Pancreas (tissue), 10 donors: Measurements from ENCODE around the gene PRR23C. TPM values are rescaled to one million over a fixed set of nuclear protein-coding genes. Genes with fewer than 3 reads are reported as not detected.
"Not testable (repeated sequence)": the region's sequence is repeated elsewhere in the genome, so short reads cannot be mapped to it uniquely, and the experiment has no call there.

ENCODE experiments used
- ATAC-seq, 4 donors: fragments of 200-7000 bp; cut with Tn5 transposase; one replicate each; pipeline versions ENCODE4 v1.8.0 to v1.9.1; 2020; ENCODE audit warnings: mild to moderate bottlenecking in 4 of 4, moderate library complexity in 4 of 4
- DNase-seq, 6 donors: peaks; one replicate each; pipeline ENCODE4 v3.0.0-alpha.2; 2020
- FAIRE-seq: peaks from 2 replicates; lab custom pipeline; 2012; peaks lifted over from hg19 to GRCh38; lab: Jason Lieb, UNC
- H3K27ac ChIP-seq, 4 donors: fragments of 200-600 bp; sonication (generic); 1 replicate in 3 of 4; 2 replicates in 1 of 4; pipeline versions ENCODE4 v1.5.0 to v1.8.0; 2020
- H3K27me3 ChIP-seq, 4 donors: fragments of 200-600 bp; one replicate each; pipeline ENCODE4 v1.8.0; 2021
- H3K36me3 ChIP-seq, 3 donors: fragments of 200-600 bp; sonication (generic) in 1 of 3; one replicate each; pipeline versions ENCODE4 v1.5.0 to v1.8.0; 2020 to 2021
- H3K4me1 ChIP-seq, 3 donors: fragments of 200-600 bp; one replicate each; pipeline ENCODE4 v1.8.0; 2021
- H3K4me3 ChIP-seq, 4 donors: fragments of 200-600 bp; sonication (generic) in 2 of 4; one replicate each; pipeline versions ENCODE4 v1.5.0 to v1.8.0; 2020 to 2021
- H3K9me3 ChIP-seq, 4 donors: fragments of 200-600 bp; one replicate each; pipeline ENCODE4 v1.8.0; 2021
- CTCF ChIP-seq, 4 donors: fragments of 200-600 bp; sonication (generic) in 3 of 4; IDR thresholded peaks; one replicate each; pipeline versions ENCODE4 v1.5.0 to v1.8.0; 2021; ENCODE audit warnings: antibody characterized with exemption in 4 of 4
- WGBS, 2 donors: extraction: QIAGEN DNeasy Blood & Tissue Kit; methylation state at CpG; one replicate each; pipeline ENCODE4 v1.1.7; 2013; 5-methylcytosine and 5-hydroxymethylcytosine counted together
- intact Hi-C, 3 donors: fragments of 100-400 bp; cut with DNase I; formaldehyde crosslinking; loops; one replicate each; pipeline versions ENCODE4 v1.11.1 to v1.14.2; 2022
- polyA plus RNA-seq, 2 donors: library from polyadenylated mRNA; stranded (reverse); fragments of 200-250 nt; gene quantifications; one replicate each; pipeline ENCODE4 v1.2.3, GENCODE V29; 2013
- total RNA-seq, 6 donors: library from RNA; stranded (reverse); fragmentation: NEBNext Ultra II Directional in 4 of 6; extraction: Animal tissue kit (Norgen Biotek cat#: 25700) in 4 of 6; gene quantifications; one replicate each; pipeline versions ENCODE4 v1.2.1 to v1.2.4, GENCODE V29; 2021 to 2023
- donor health status: healthy with polysubstance abuse.
- donor health status: DM: no; HTN: no; CAD: no; lungs with moderate emphysema.
- donor health status: DM: no; HTN: no; CAD: no.
- donor health status: control.
- donor health status: control.
- donor health status: Bipolar disorder and iron deficiency.
- donor health status: DM: yes; HTN: yes; CAD: no.
- donor health status: DM: no; HTN: no; CAD: no.
- donor health status: DM: no; HTN: no; CAD: no.
- donor health status: DM: yes; HTN: yes; CAD: no.

The PRR23C gene
- total and polyA plus RNA-seq, 8 donors, result not detected

GRCh38 chr3:139043554-139044365 is 932 bp downstream of the PRR23C start:
- FAIRE-seq, result no peak

GRCh38 chr3:139037478-139037877 is 7.2 kb downstream of the PRR23C start:
- no peak for FAIRE-seq
- no peak for ATAC-seq
- Histone ChIP-seq H3K4me3 (no peak overlapping the region), H3K9me3 (no peaks in the 10 kb centered on the region), H3K27me3 (no peaks in the 10 kb centered on the region), H3K4me1 (no peaks in the 10 kb centered on the region), H3K36me3 (no peaks in the 10 kb centered on the region), H3K27ac (no peak overlapping the region)
- no peak for DNase-seq
- intact Hi-C loops, result no loop called here
- 85% methylated on average over 6 of the region's 6 CpGs for WGBS, 2 donors
- TF ChIP-seq CTCF (IDR thresholded peaks at IDR 0.05), result no peak

More at GRCh38 chr3:139043554-139044365, 932 bp downstream of the PRR23C start:
- no peak overlapping the region for H3K4me3 ChIP-seq
- peaks cover 0 to 3% (median 0%) of the 10 kb centered on the region in 4 donors for H3K27me3 ChIP-seq
- H3K36me3 ChIP-seq, result no peaks in the 10 kb centered on the region
- TF ChIP-seq CTCF (IDR thresholded peaks at IDR 0.05), result no peak
- no peaks in the 10 kb centered on the region for H3K9me3 ChIP-seq
- ATAC-seq, result no peak
- intact Hi-C loops, result no loop called here
- 70 to 72% methylated on average over 50 of the region's 50 CpGs for WGBS, 2 donors
- H3K4me1 ChIP-seq, result no peaks in the 10 kb centered on the region
- H3K27ac ChIP-seq, result no peak overlapping the region
- DNase-seq, result peak in 1 of 6 donors; percentile 52

GRCh38 chr3:139032326-139033002 is 12.2 kb downstream of the PRR23C start:
- intact Hi-C loops, result no loop called here

GRCh38 chr3:139030576-139030975 is 14.1 kb downstream of the PRR23C start:
- not testable (repeated sequence) for ATAC-seq

More at GRCh38 chr3:139032326-139033002, 12.2 kb downstream of the PRR23C start:
- H3K4me3 ChIP-seq, result no peak overlapping the region
- FAIRE-seq (no peak), ATAC-seq (no peak), DNase-seq (no peak)
- WGBS, 2 donors, result 71 to 78% methylated on average over 2 of the region's 2 CpGs
- no peaks in the 10 kb centered on the region for H3K36me3 ChIP-seq
- no peaks in the 10 kb centered on the region for H3K27me3 ChIP-seq
- no peaks in the 10 kb centered on the region for H3K4me1 ChIP-seq
- no peak overlapping the region for H3K27ac ChIP-seq
- no peaks in the 10 kb centered on the region for H3K9me3 ChIP-seq
- no peak for TF ChIP-seq CTCF (IDR thresholded peaks at IDR 0.05)

GRCh38 chr3:139024968-139025367 is 19.7 kb downstream of the PRR23C start:
- no peak overlapping the region for H3K4me3 ChIP-seq
- WGBS, 2 donors, result 80 to 86% methylated on average over 2 of the region's 2 CpGs
- no peaks in the 10 kb centered on the region for H3K27me3 ChIP-seq
- intact Hi-C loops, result no loop called here
- FAIRE-seq (no peak), DNase-seq (no peak), ATAC-seq (no peak)
- TF ChIP-seq CTCF (IDR thresholded peaks at IDR 0.05), result no peak
- no peaks in the 10 kb centered on the region for H3K36me3 ChIP-seq
- no peaks in the 10 kb centered on the region for H3K4me1 ChIP-seq
- H3K9me3 ChIP-seq, result no peaks in the 10 kb centered on the region
- H3K27ac ChIP-seq, result no peak overlapping the region

More at GRCh38 chr3:139030576-139030975, 14.1 kb downstream of the PRR23C start:
- H3K27me3 ChIP-seq, H3K4me3 ChIP-seq, H3K4me1 ChIP-seq, H3K36me3 ChIP-seq, intact Hi-C loops, DNase-seq, H3K9me3 ChIP-seq, FAIRE-seq, H3K27ac ChIP-seq: not testable (repeated sequence)
